Measurements from ENCODE around the gene ANKS1B. TPM values are rescaled to one million over a fixed set of nuclear protein-coding genes. Genes with fewer than 3 reads are reported as not detected.

The ANKS1B gene
- total and polyA plus RNA-seq, 2 of the 4 experiments (the other 2 are of a cell fraction), result 0.17 to 0.18 TPM

GRCh38 chr12:99005601-99006000, 979.1 kb downstream of the ANKS1B start:
- POLR2A ChIA-PET (ENCODE audit: unreplicated experiment), result no interaction called here
- 80% methylated on average over 1 of the region's 5 CpGs; no CpG with 5 or more reads in 1 of the 2 experiments for whole genome bisulfite sequencing, 2 experiments (ENCODE audit: extremely low coverage in 2 of 2, insufficient read length in 1 of 2)
- Histone ChIP-seq H3K4ac (ENCODE audit: low read depth, low read length) (no peak overlapping the region), H3K56ac (ENCODE audit: extremely low read depth, insufficient read depth, low read length) (no peak overlapping the region), H3K9me1 (ENCODE audit: insufficient read depth, low read length) (no peaks in the 10 kb centered on the region), H3K23ac (ENCODE audit: low read depth, low read length) (no peak overlapping the region), H2AK9ac (replicated peaks; ENCODE audit: low read depth, low read length, poor library complexity) (no peak overlapping the region), H4K8ac (ENCODE audit: low read depth in 2 of 2, low read length in 2 of 2) (no peak overlapping the region), H3K4me1 (ENCODE audit: control insufficient read depth, insufficient read depth, low read length) (no peaks in the 10 kb centered on the region), H3K14ac (replicated peaks; ENCODE audit: low read depth, low read length) (no peak overlapping the region), H3K4me2 (ENCODE audit: low read depth, low read length) (no peak overlapping the region), H2AFZ (replicated peaks; ENCODE audit: low read length, poor library complexity) (no peak overlapping the region), H3K36me3 (ENCODE audit: control insufficient read depth, insufficient read depth, low read length) (no peaks in the 10 kb centered on the region), H2AK5ac (ENCODE audit: low read depth, low read length) (no peak overlapping the region), H2BK20ac (ENCODE audit: low read depth, low read length) (no peak overlapping the region), H3K18ac (ENCODE audit: low read depth, low read length) (no peak overlapping the region), H4K5ac (ENCODE audit: low read depth, low read length) (no peak overlapping the region), H3K27ac (ENCODE audit: insufficient read depth, low read length) (no peak overlapping the region), H3K4me3 (ENCODE audit: insufficient read depth, low read depth, low read length) (no peak overlapping the region), H3K27me3 (ENCODE audit: control insufficient read depth, insufficient read depth, low read length) (no peaks in the 10 kb centered on the region), H4K20me1 (ENCODE audit: insufficient read depth, low read length) (no peaks in the 10 kb centered on the region), H2BK15ac (ENCODE audit: low read depth, low read length) (no peak overlapping the region), H2BK5ac (ENCODE audit: low read depth, low read length, poor library complexity, severe bottlenecking) (no peak overlapping the region), H3K9me3 (ENCODE audit: control insufficient read depth, insufficient read depth, low read length) (no peaks in the 10 kb centered on the region), H4K91ac (ENCODE audit: insufficient read depth, low read depth, low read length) (no peak overlapping the region), H2BK120ac (ENCODE audit: low read depth, low read length) (no peak overlapping the region), H3K79me1 (ENCODE audit: low read depth in 1 of 2, low read length in 2 of 2) (no peaks in the 10 kb centered on the region), H3K9ac (ENCODE audit: low read depth, low read length) (no peak overlapping the region)
- BruUV-seq (replicated peaks), result no TSS peak
- ATAC-seq (ENCODE audit: low read depth), result no peak
- in situ Hi-C loops (cut with MboI; ENCODE audit: low sequenced_read_pairs) (no loop called here), dilution Hi-C loops (cut with HindIII; ENCODE audit: low sequenced_read_pairs, unreplicated experiment) (no loop called here), intact Hi-C loops (cut with micrococcal nuclease) (no loop called here)
- CTCF ChIA-PET, result no interaction called here
- no peak for TF ChIP-seq RCOR1 (IDR thresholded peaks at IDR 0.05; ENCODE audit: insufficient replicate concordance, low read length)
- no peak for TF ChIP-seq FOS (IDR thresholded peaks at IDR 0.05; ENCODE audit: low read depth, low read length)
- no peak for TF ChIP-seq BHLHE40 (IDR thresholded peaks at IDR 0.05; ENCODE audit: low read depth, low read length)
- TF ChIP-seq MXI1 (IDR thresholded peaks at IDR 0.05; ENCODE audit: borderline replicate concordance, low read depth, low read length), result no peak
- TF ChIP-seq, protein P1, sequence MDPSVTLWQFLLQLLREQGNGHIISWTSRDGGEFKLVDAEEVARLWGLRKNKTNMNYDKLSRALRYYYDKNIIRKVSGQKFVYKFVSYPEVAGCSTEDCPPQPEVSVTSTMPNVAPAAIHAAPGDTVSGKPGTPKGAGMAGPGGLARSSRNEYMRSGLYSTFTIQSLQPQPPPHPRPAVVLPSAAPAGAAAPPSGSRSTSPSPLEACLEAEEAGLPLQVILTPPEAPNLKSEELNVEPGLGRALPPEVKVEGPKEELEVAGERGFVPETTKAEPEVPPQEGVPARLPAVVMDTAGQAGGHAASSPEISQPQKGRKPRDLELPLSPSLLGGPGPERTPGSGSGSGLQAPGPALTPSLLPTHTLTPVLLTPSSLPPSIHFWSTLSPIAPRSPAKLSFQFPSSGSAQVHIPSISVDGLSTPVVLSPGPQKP (IDR thresholded peaks at IDR 0.05; ENCODE audit: borderline replicate concordance, low read depth, low read length), result no peak
- no peak for TF ChIP-seq MAZ (IDR thresholded peaks at IDR 0.05; ENCODE audit: borderline replicate concordance, low read depth, low read length)
- TF ChIP-seq RFX5 (IDR thresholded peaks at IDR 0.05; ENCODE audit: low read depth, low read length), result no peak
- TF ChIP-seq NFE2L2 (IDR thresholded peaks at IDR 0.05; ENCODE audit: low read depth, low read length), result no peak
- TF ChIP-seq MAFK (IDR thresholded peaks at IDR 0.05; ENCODE audit: low read depth, low read length), result no peak
- TF ChIP-seq CTCF (conservative IDR thresholded peaks at IDR 0.05; ENCODE audit: low read depth, low read length), result no peak
- no peak for TF ChIP-seq POLR2A (IDR thresholded peaks at IDR 0.05; ENCODE audit: low read depth, low read length)
- TF ChIP-seq, protein P2, sequence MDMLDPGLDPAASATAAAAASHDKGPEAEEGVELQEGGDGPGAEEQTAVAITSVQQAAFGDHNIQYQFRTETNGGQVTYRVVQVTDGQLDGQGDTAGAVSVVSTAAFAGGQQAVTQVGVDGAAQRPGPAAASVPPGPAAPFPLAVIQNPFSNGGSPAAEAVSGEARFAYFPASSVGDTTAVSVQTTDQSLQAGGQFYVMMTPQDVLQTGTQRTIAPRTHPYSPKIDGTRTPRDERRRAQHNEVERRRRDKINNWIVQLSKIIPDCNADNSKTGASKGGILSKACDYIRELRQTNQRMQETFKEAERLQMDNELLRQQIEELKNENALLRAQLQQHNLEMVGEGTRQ (IDR thresholded peaks at IDR 0.05; ENCODE audit: low read depth, low read length), result no peak
- no peak for TF ChIP-seq CEBPB (IDR thresholded peaks at IDR 0.05; ENCODE audit: low read depth, low read length)
- TF ChIP-seq SMC3 (IDR thresholded peaks at IDR 0.05; ENCODE audit: low read depth, low read length), result no peak
- TF ChIP-seq CHD1 (IDR thresholded peaks at IDR 0.05; ENCODE audit: low read depth, low read length), result no peak
- TF ChIP-seq RAD21 (IDR thresholded peaks at IDR 0.05; ENCODE audit: low read length), result no peak
- no peak for DNase-seq

All from IMR-90 (cell line).